ENCODE measurements around the gene ABHD6.

DNA sequence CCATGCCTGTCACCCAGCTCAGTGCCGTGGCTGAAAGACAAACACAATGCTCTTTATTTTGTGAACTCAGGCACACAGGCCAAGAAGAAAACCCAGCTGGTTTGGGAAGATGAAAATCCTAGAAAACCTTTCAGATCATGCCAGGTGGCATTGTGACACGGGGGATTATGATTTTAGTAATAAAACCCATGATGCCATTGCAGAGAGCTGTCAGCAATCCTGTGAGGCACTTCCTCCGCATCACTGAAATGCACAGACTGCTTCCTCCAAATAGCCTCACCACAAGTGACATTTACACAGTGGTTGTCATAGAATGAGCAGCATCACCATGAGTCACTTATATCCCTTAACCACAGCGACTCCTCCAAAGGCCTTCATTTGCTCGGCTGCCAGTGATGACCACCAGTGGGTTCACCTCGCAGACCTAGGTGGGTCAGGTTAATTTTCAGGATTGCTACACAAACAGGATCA is 22.7 kb downstream of the ABHD6 start:
- TF ChIP-seq, protein P1, sequence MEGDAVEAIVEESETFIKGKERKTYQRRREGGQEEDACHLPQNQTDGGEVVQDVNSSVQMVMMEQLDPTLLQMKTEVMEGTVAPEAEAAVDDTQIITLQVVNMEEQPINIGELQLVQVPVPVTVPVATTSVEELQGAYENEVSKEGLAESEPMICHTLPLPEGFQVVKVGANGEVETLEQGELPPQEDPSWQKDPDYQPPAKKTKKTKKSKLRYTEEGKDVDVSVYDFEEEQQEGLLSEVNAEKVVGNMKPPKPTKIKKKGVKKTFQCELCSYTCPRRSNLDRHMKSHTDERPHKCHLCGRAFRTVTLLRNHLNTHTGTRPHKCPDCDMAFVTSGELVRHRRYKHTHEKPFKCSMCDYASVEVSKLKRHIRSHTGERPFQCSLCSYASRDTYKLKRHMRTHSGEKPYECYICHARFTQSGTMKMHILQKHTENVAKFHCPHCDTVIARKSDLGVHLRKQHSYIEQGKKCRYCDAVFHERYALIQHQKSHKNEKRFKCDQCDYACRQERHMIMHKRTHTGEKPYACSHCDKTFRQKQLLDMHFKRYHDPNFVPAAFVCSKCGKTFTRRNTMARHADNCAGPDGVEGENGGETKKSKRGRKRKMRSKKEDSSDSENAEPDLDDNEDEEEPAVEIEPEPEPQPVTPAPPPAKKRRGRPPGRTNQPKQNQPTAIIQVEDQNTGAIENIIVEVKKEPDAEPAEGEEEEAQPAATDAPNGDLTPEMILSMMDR (IDR thresholded peaks at IDR 0.05; ENCODE audit: poor library complexity) = no peak
- TF ChIP-seq EZH2 (IDR thresholded peaks at IDR 0.05; ENCODE audit: borderline replicate concordance) = no peak
